NT2/D1 (cell line): Measurements from ENCODE around the gene SCN3A.

Experiments
- SUZ12 ChIP-seq: IDR thresholded peaks from 2 replicates; pipeline ENCODE4 v1.6.1; 2011; ENCODE audit not compliant: insufficient read length, insufficient read depth; ENCODE audit errors: extremely low read depth
- YY1 ChIP-seq: IDR thresholded peaks from 2 replicates; pipeline ENCODE4 v1.6.1; 2011; ENCODE audit not compliant: insufficient read length, insufficient read depth

DNA sequence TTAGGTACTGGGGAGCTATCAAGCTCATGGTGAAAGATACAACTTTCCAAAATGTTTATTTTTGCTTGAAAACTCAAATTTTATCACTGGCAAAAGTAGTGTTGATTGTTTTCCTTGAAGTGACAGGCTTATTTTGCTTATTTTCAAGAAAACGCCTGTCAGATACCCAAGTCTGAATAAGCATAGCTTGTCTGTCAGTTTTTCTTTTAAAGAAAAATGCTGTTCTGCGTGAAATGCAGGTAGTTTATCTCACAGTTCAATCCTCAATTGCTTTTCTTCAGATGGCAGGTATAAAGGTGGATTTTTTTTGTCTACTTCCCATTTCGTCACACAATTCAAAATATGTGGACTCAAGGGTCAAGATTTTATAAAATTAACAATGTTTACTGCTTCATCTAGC is 145.9 kb downstream of the SCN3A start:
- no peak for TF ChIP-seq SUZ12
- no peak for TF ChIP-seq YY1
